GM13976 (cell line): ENCODE data around the gene COG2.

Source experiments
- DNase-seq: peaks from one replicate; pipeline ENCODE4 v3.0.0; 2012; ENCODE audit warnings: low spot score
- CTCF ChIP-seq: IDR thresholded peaks from 2 replicates; pipeline ENCODE4 v1.5.1; 2012; ENCODE audit warnings: borderline replicate concordance, mild to moderate bottlenecking; ENCODE audit not compliant: insufficient read depth; ENCODE audit errors: extremely low read depth, missing control alignments, control extremely low read depth
- in situ Hi-C: fragments of 300-500 bp; cut with MboI; formaldehyde crosslinking; loops from one replicate; pipeline ENCODE4 v1.12.0; 2022; ENCODE audit warnings: low sequenced_read_pairs, mixed read lengths, inconsistent platforms; ENCODE audit not compliant: unreplicated experiment

COG2 gene

GRCh38 chr1:230661976-230662375, 19.7 kb downstream of the COG2 start:
- DNase-seq = no peak
- TF ChIP-seq CTCF = no peak
- in situ Hi-C loops = no loop called here

GRCh38 chr1:230668227-230668626, 25.9 kb downstream of the COG2 start:
- in situ Hi-C loops = no loop called here
- TF ChIP-seq CTCF = no peak
- DNase-seq = no peak

- no peak for DNase-seq
- in situ Hi-C loops = no loop called here
- no peak for TF ChIP-seq CTCF
Measured at GRCh38 chr1:230669543-230669942, 27.3 kb downstream of the COG2 start.

GRCh38 chr1:230674581-230674980, 32.3 kb downstream of the COG2 start:
- TF ChIP-seq CTCF = no peak
- in situ Hi-C loops = no loop called here
- DNase-seq = no peak

GRCh38 chr1:230677200-230677599, 34.9 kb downstream of the COG2 start:
- no peak for DNase-seq
- in situ Hi-C loops = no loop called here
- no peak for TF ChIP-seq CTCF

GRCh38 chr1:230679192-230679591, 36.9 kb downstream of the COG2 start:
- TF ChIP-seq CTCF = no peak
- no peak for DNase-seq
- in situ Hi-C loops = no loop called here

GRCh38 chr1:230679825-230680224, 37.5 kb downstream of the COG2 start:
- in situ Hi-C loops = no loop called here
- no peak for TF ChIP-seq CTCF
- no peak for DNase-seq
